Neuronal stem cell (in vitro differentiated cells): ENCODE data around the gene PTH1R.
A peak's percentile ranks its signal among the peaks of the same experiment; 100 is the strongest.

ENCODE experiments used
- DNase-seq: peaks from one replicate; pipeline ENCODE4 v3.0.0-alpha.2; 2013; ENCODE audit warnings: low spot score
- H2AFZ ChIP-seq: one replicate; pipeline ENCODE4 v1.6.1; 2013; ENCODE audit warnings: mild to moderate bottlenecking, low read length, inconsistent platforms
- H2AK5ac ChIP-seq: 2 replicates; pipeline ENCODE4 v1.6.1; 2013; ENCODE audit warnings: low read depth, mild to moderate bottlenecking, inconsistent platforms, low read length, moderate library complexity, mixed read lengths
- H2BK120ac ChIP-seq: 2 replicates; pipeline ENCODE4 v1.6.1; 2013; ENCODE audit warnings: low read depth, mild to moderate bottlenecking, inconsistent platforms, low read length, moderate library complexity, mixed read lengths
- H2BK12ac ChIP-seq: one replicate; pipeline ENCODE4 v1.6.1; 2013; ENCODE audit warnings: low read length, inconsistent platforms
- H2BK15ac ChIP-seq: 2 replicates; pipeline ENCODE4 v1.6.1; 2013; ENCODE audit warnings: mild to moderate bottlenecking, low read length, inconsistent platforms, mixed read lengths
- H2BK5ac ChIP-seq: one replicate; pipeline ENCODE4 v1.6.1; 2013; ENCODE audit warnings: inconsistent platforms, mild to moderate bottlenecking, low read length, moderate library complexity
- H3K14ac ChIP-seq: one replicate; pipeline ENCODE4 v1.6.1; 2013; ENCODE audit warnings: low read length, inconsistent platforms
- H3K18ac ChIP-seq: 2 replicates; pipeline ENCODE4 v1.6.1; 2013; ENCODE audit warnings: low read length, inconsistent platforms
- H3K23ac ChIP-seq: 2 replicates; pipeline ENCODE4 v1.6.1; 2013; ENCODE audit warnings: low read depth, mild to moderate bottlenecking, mixed read lengths, low read length, inconsistent platforms; ENCODE audit not compliant: poor library complexity
- H3K27ac ChIP-seq: replicated peaks from 3 replicates; pipeline ENCODE4 v1.5.1; 2013; ENCODE audit warnings: low read length, inconsistent platforms
- H3K27me3 ChIP-seq, 3 experiments: 2 replicates each; pipeline ENCODE4 v1.6.1; 2013; ENCODE audit warnings: low read length in 3 of 3, mild to moderate bottlenecking in 2 of 3, inconsistent platforms in 1 of 3, low read depth in 1 of 3, mixed read lengths in 1 of 3, moderate library complexity in 1 of 3; ENCODE audit not compliant: control insufficient read depth in 3 of 3, insufficient read depth in 3 of 3
- H3K36me3 ChIP-seq, 2 donors: replicated peaks in 1 of 2; 2 replicates each; pipeline ENCODE4 v1.6.1; 2013; ENCODE audit warnings: low read length in 2 of 2; ENCODE audit not compliant: control insufficient read depth in 2 of 2, insufficient read depth in 2 of 2
- H3K4ac ChIP-seq: 2 replicates; pipeline ENCODE4 v1.6.1; 2013; ENCODE audit warnings: inconsistent platforms, mild to moderate bottlenecking, low read length, moderate library complexity
- H3K4me1 ChIP-seq, 2 donors: 1 replicate in 1 of 2; 2 replicates in 1 of 2; pipeline ENCODE4 v1.6.1; 2013; ENCODE audit warnings: low read length in 2 of 2, low read depth in 1 of 2; ENCODE audit not compliant: control insufficient read depth in 2 of 2, insufficient read depth in 1 of 2
- H3K4me2 ChIP-seq: one replicate; pipeline ENCODE4 v1.6.1; 2013; ENCODE audit warnings: mild to moderate bottlenecking, low read length, inconsistent platforms; ENCODE audit not compliant: insufficient read depth, poor library complexity, severe bottlenecking
- H3K4me3 ChIP-seq, 2 donors: 2 replicates each; pipeline ENCODE4 v1.5.1; 2013; ENCODE audit warnings: low read length in 2 of 2, mild to moderate bottlenecking in 2 of 2, inconsistent platforms in 1 of 2, moderate library complexity in 1 of 2
- H3K79me1 ChIP-seq: one replicate; pipeline ENCODE4 v1.6.1; 2013; ENCODE audit warnings: low read depth, mild to moderate bottlenecking, inconsistent platforms, low read length, moderate library complexity
- H3K9ac ChIP-seq: one replicate; pipeline ENCODE4 v1.6.1; 2013; ENCODE audit warnings: mild to moderate bottlenecking, low read depth, low read length, inconsistent platforms; ENCODE audit not compliant: poor library complexity
- H3K9me3 ChIP-seq, 2 donors: replicated peaks in 1 of 2; 2 replicates each; pipeline versions ENCODE3 to v1.6.1; 2013; ENCODE audit warnings: low read length in 2 of 2, mild to moderate bottlenecking in 2 of 2, inconsistent platforms in 1 of 2, low read depth in 1 of 2, mixed read lengths in 1 of 2, moderate library complexity in 1 of 2; ENCODE audit not compliant: control insufficient read depth in 2 of 2, insufficient read depth in 1 of 2
- H4K8ac ChIP-seq: one replicate; pipeline ENCODE4 v1.6.1; 2013; ENCODE audit warnings: low read depth, mild to moderate bottlenecking, inconsistent platforms, low read length, moderate library complexity
- H4K91ac ChIP-seq: one replicate; pipeline ENCODE4 v1.6.1; 2013; ENCODE audit warnings: low read length, low read depth, mild to moderate bottlenecking, inconsistent platforms; ENCODE audit not compliant: poor library complexity
- WGBS, 2 donors: extraction: QIAGEN DNeasy Blood & Tissue Kit; methylation state at CpG; one replicate each; pipeline ENCODE4 v1.1.7; 2013; ENCODE audit warnings: missing lambda C conversion rate in 2 of 2, mixed read lengths in 1 of 2; ENCODE audit not compliant: insufficient read length in 2 of 2, insufficient replicate concordance in 1 of 2; ENCODE audit errors: extremely low coverage in 2 of 2; 5-methylcytosine and 5-hydroxymethylcytosine counted together

Gene PTH1R

GRCh38 chr3:46831841-46832240 lies 45.7 kb upstream of the PTH1R start:
- no peaks in the 10 kb centered on the region for H3K9me3 ChIP-seq

GRCh38 chr3:46833346-46834300 lies 43.9 kb upstream of the PTH1R start:
- Histone ChIP-seq H4K91ac (no peak overlapping the region), H3K9ac (no peak overlapping the region), H2AFZ (no peak overlapping the region), H3K4me1 (no peaks in the 10 kb centered on the region), H3K36me3 (no peaks in the 10 kb centered on the region), H3K27me3 (peaks cover 0 to 3% (median 0%) of the 10 kb centered on the region in 3 experiments), H2BK15ac (peak overlapping the region; percentile 8), H2BK5ac (no peak overlapping the region), H3K23ac (no peak overlapping the region), H2BK120ac (no peak overlapping the region), H3K79me1 (no peaks in the 10 kb centered on the region), H4K8ac (no peak overlapping the region), H3K27ac (no peak overlapping the region), H3K18ac (peak overlapping the region; percentile 44), H3K4ac (no peak overlapping the region), H3K14ac (no peak overlapping the region), H2BK12ac (no peak overlapping the region), H3K4me2 (no peak overlapping the region), H3K4me3 (no peak overlapping the region), H2AK5ac (peak overlapping the region; percentile 48), H3K9me3 (peaks cover 0 to 5% of the 10 kb centered on the region in 2 donors)
- no CpG with 5 or more reads among the region's 65 CpGs for WGBS, 2 donors
- DNase-seq: no peak

More at GRCh38 chr3:46831841-46832240, 45.7 kb upstream of the PTH1R start:
- Histone ChIP-seq H3K36me3 (no peaks in the 10 kb centered on the region), H4K8ac (no peak overlapping the region), H2BK12ac (no peak overlapping the region), H2BK15ac (no peak overlapping the region), H3K4me1 (no peaks in the 10 kb centered on the region), H4K91ac (no peak overlapping the region), H2AK5ac (no peak overlapping the region), H3K27me3 (peaks cover 0 to 3% (median 0%) of the 10 kb centered on the region in 3 experiments), H3K14ac (no peak overlapping the region), H3K23ac (no peak overlapping the region), H2AFZ (no peak overlapping the region), H3K4me3 (no peak overlapping the region), H3K4me2 (no peak overlapping the region), H3K79me1 (no peaks in the 10 kb centered on the region), H2BK5ac (no peak overlapping the region), H3K9ac (no peak overlapping the region), H3K18ac (no peak overlapping the region), H3K4ac (no peak overlapping the region), H3K27ac (no peak overlapping the region), H2BK120ac (no peak overlapping the region)
- no CpG with 5 or more reads among the region's 1 CpG for WGBS, 2 donors
- no peak for DNase-seq

GRCh38 chr3:46835054-46835453 lies 42.5 kb upstream of the PTH1R start:
- Histone ChIP-seq H2BK120ac (no peak overlapping the region), H3K36me3 (no peaks in the 10 kb centered on the region), H4K8ac (no peak overlapping the region), H3K27me3 (peaks cover 0 to 3% (median 0%) of the 10 kb centered on the region in 3 experiments), H2BK12ac (no peak overlapping the region), H3K18ac (no peak overlapping the region), H3K9ac (no peak overlapping the region), H3K14ac (no peak overlapping the region), H2AK5ac (no peak overlapping the region), H3K23ac (no peak overlapping the region), H3K4me3 (no peak overlapping the region), H4K91ac (no peak overlapping the region), H2BK5ac (no peak overlapping the region), H3K4ac (no peak overlapping the region), H3K79me1 (no peaks in the 10 kb centered on the region), H2AFZ (no peak overlapping the region), H3K9me3 (peaks cover 3 to 5% of the 10 kb centered on the region in 2 donors), H3K27ac (no peak overlapping the region), H2BK15ac (no peak overlapping the region), H3K4me2 (no peak overlapping the region), H3K4me1 (no peaks in the 10 kb centered on the region)
- no CpG with 5 or more reads among the region's 12 CpGs for WGBS, 2 donors
- no peak for DNase-seq

DNA sequence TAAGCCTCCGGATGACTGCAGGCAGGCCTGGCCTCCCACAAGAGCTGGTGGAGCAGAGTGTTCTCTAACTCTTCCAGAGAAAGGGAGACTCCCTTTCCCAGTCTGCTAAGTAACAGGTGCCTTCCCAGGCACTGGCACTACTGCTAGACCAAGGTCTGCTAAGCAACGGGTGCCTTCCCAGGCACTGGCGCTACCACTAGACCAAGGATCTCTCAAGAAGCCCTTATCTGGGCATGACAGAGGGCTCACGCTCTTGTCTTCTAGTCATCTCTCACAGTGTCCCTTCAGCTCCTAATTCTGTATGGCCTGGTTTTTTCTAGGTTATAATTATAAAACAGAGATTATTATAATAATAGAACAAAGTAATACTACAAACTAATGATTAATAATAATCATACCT lies 42.0 kb upstream of the PTH1R start:
- Histone ChIP-seq H3K14ac (no peak overlapping the region), H3K4ac (no peak overlapping the region), H2BK15ac (no peak overlapping the region), H4K91ac (no peak overlapping the region), H2BK120ac (no peak overlapping the region), H3K27ac (no peak overlapping the region), H3K27me3 (peaks cover 0 to 3% (median 0%) of the 10 kb centered on the region in 3 experiments), H3K36me3 (no peaks in the 10 kb centered on the region), H2AFZ (no peak overlapping the region), H3K9ac (no peak overlapping the region), H3K18ac (peak overlapping the region; percentile 25), H3K23ac (no peak overlapping the region), H3K4me2 (no peak overlapping the region), H4K8ac (no peak overlapping the region), H3K79me1 (no peaks in the 10 kb centered on the region), H2BK5ac (no peak overlapping the region), H3K4me1 (no peaks in the 10 kb centered on the region), H2BK12ac (no peak overlapping the region), H3K4me3 (no peak overlapping the region), H3K9me3 (peaks cover 3 to 5% of the 10 kb centered on the region in 2 donors), H2AK5ac (no peak overlapping the region)
- WGBS, 2 donors: no CpG with 5 or more reads among the region's 4 CpGs
- no peak for DNase-seq
